HG03196 (cell line): Measurements from ENCODE around the gene LYZ.

Experiments used
- ATAC-seq: cut with Tn5 transposase; IDR thresholded peaks from one replicate; pipeline ENCODE4 v1.9.1; 2021; ENCODE audit not compliant: unreplicated experiment

The LYZ gene

GRCh38 chr12:69338120-69338859 lies 9.9 kb upstream of the LYZ start:
- ATAC-seq: no peak

DNA sequence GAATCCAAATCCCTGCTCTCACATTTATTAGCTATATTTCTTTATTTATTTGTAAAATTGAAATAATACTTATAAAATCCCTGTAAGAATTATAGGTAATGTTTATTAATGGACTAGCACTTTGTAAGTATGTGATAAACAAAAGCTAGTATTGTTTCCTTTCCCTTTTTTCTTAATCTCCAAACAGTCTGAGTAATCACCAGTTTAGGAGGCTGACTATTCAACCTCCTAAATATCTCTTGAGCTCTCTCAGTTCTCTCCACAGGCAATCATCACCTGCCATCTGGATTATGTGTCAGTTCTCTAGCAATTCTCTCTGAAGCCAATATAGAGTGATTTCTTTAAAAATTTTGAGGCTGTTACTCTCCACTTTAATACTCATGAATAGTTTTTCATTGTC lies 9.2 kb upstream of the LYZ start:
- ATAC-seq: no peak

GRCh38 chr12:69339999-69340398 lies 8.2 kb upstream of the LYZ start:
- no peak for ATAC-seq

DNA sequence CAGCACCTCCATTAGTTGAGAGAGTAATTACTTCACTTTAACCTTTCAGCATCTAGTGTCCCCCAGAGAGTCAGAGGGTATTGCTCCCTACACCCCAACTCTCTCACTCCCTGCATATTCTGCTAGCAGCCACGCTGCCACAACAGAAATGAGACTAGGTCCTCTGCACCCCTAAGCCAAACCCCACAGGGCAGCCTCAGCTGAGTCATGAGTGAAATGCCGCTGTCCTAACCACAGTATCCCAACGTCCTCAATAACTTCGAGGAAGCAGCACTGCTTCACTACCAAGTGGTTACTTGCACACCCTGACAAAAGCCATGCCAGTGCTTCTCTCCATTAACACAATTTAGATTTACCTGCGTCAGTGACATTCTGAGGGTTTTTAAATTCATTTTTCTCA lies 6.9 kb upstream of the LYZ start:
- ATAC-seq: no peak

DNA sequence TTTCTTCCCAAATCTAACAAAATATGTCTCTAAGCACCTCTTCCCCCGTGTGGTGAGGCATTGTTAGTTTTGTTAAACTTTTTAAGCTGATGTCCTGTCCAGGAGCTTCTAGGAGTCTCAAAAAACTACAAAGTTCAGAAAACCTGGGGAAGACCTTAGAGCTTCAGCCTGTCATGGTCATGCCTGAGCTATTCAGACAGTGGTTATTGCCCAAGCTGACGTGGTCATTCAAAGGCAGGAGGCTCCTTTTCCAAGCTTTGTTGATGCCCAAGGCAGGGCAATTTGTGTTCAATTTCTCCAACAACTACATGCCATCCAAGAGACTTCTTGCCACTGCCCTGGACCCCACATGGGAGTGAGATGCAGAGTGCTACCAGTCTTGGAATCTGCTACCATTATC lies 5.8 kb upstream of the LYZ start:
- ATAC-seq: no peak

DNA sequence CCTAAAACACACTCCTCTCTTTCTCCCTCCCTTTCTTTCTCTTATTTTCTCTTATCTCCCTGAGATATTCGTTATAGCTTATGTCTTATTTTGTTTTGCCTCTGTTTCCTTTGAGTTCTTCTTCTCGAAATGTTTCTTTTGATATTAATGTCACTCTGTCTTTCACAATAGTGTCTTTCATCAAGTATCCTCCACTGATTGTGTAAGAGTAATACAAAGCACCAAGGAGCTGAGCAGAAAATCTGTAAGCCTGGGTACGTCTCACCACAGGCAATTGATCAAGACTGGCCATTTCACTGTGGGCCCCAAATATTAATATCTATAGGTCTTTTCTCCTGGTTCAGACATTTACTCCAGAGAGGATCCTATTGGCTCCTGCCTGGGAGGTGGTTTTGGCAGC lies 4.8 kb upstream of the LYZ start:
- ATAC-seq: no peak

GRCh38 chr12:69343885-69344612 lies 4.1 kb upstream of the LYZ start:
- no peak for ATAC-seq

GRCh38 chr12:69345077-69345476 lies 3.1 kb upstream of the LYZ start:
- ATAC-seq: no peak

DNA sequence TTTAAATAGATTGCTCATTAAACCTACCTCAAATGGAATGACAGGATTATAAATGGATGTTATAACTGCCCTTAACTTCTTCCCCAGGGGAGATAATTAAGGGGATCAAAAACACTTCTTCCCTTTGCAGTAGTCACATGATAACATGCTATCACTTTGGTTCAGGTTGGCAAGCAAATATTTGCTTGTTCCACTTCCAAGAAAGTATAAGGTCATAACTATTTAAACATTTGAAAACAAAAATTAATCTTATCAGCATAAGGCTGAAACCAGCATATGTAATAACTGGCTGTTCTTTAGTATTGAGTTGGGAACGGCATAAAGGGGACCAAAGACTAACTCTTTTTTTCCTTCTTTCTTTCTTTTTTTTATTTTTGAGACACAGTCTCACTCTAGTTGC lies 2.4 kb upstream of the LYZ start:
- no peak for ATAC-seq

GRCh38 chr12:69350002-69350626 lies 1.9 kb downstream of the LYZ start:
- no peak for ATAC-seq

DNA sequence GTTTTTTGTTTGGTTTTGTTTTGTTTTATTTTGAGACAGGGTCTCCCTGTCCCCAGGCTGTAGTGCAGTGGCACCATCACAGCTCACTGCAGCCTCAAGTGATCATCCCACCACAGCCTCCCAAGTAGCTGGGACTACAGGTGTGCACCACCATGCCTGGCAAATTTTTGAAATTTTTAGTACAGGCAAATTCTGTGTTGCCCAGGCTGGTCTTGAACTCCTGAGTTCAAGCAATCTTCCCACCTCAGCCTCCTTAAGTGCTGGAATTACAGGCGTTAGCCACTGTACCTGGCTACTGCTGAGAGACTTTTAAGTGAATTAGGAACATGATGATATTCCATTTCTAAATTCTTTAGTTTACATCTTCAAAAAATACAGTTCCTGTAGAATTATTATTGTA lies 2.6 kb downstream of the LYZ start:
- ATAC-seq: no peak

DNA sequence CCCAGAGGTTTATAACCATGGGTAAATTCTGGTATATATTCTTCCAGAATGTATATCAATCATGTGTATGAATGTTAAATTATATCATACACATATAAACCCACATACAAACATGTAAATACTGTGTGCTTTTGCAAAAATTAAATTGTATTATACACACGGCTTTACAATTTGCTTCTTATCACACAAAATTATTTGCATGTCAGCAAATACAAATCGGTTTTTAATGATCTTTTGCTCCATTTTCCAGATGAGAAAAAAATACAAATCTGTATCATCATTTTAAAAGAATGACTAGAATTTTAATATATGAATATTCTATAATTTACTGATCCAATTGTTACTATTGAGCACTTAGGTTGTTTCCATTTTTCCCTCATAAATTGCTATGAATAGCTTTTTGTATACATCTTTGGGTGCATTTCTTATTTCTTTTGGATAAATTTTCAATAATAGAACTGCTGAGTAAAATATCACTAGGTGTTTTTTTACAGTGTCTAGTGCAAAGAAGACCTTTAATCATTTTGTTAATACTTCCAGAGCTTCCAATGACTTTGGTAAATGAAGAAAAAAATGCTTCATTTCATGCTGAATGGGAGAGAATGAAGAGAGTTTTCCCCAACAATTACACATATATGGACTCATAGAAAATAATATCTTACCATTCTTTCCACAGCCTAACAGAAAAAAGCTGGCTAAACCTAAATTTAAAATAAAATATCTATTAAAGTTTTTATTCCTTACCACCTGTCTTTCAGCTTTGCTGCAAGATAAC lies 3.5 kb downstream of the LYZ start:
- no peak for ATAC-seq

- ATAC-seq: no peak
These were observed 4.7 kb downstream of the LYZ start for GRCh38 chr12:69352904-69353303.

DNA sequence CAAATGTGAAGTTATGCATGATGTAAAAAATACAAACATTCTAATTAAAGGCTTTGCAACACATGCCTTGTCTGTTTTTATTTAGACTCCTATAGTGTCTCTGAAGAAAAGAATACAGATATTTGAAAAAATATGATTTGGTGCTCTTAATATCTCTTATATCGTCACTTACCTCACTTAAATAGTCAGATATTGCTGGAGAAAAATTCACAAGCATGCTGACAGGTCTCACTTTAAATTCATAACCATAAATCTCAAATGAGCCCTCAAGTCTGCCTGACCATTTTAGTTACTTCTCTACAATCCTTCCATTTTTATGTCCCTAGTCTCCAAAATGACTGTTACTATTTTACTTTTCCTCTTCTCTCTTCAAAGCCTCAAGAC lies 6.0 kb downstream of the LYZ start:
- ATAC-seq: no peak

- ATAC-seq: no peak
These were observed 6.5 kb downstream of the LYZ start for GRCh38 chr12:69354556-69355187.

DNA sequence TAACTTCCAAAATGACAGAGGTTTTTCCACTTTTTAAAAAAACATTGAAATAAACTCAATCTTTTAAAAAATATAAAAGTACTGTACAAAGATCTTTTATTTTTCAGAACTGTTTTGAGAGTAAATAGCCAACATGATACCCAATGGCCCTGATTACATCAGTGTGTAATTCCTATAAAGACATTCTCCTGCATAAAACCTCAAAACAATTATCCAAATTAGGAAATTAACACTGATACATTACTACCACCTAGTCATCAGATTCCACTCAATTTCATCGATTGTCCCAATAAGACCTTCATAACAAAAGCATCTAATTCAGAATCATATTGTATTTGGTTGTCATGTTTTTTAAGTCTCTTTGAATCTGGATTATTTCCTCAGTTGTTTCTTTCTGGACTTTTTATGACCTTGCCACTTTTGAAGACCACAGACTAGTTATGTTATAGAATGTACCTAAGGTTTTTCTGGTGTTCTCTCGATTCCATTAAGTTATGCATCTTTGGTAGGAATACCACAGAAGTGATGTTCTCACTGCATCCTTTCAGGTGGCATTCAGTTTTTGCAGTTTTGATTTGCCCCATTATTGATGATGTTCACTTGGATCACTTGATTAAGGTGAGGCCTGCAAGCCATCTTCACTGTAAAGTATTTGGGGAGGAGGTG lies 7.3 kb downstream of the LYZ start:
- ATAC-seq: no peak

- peak; percentile 81 for ATAC-seq
These were observed 11.6 kb downstream of the LYZ start, which contains the start of gene YEATS4 for GRCh38 chr12:69359531-69360347. Gene YEATS4 (plus strand): TSS chr12:69359743. CDS start chr12:69359973, 230 bp downstream.

DNA sequence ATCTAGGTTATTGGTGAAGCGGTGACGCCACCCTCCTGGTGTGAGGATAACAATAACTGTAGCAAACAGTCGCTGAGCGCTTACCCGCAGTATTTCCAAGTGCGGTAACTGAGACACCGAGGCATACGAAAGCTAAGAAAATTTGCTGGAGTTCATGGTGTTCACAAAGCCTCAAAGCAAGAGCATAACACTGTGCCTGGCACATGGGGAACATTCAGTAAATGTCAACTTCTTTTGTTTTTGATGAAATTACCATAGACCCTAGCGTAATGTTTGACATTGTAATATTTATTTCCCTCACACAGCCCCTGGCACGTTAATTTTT lies 12.1 kb downstream of the LYZ start:
- no peak for ATAC-seq

- ATAC-seq: no peak
These were observed 18.6 kb downstream of the LYZ start for GRCh38 chr12:69366796-69367195.

DNA sequence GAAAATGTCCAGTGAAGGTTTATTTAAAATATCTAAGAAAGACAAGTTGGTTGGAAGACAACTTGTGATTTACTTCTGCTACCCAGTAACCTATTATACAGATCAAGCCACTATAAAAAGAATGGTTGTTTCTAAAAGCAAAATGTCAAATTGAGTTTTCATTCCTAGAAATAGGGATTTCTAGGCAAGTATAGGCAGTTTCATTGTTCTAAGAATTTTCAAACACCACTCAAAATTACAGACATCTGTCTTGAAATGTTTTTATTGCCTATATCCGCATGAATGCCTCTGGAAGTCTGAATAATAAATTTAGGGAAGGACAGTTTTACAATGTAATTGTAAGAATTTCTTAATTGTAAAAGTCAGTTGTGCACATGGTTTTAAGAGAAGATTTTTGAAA lies 20.0 kb downstream of the LYZ start:
- ATAC-seq: no peak
